HG03558 (cell line): ENCODE data around the gene PDHB.

Experiments
- ATAC-seq: cut with Tn5 transposase; IDR thresholded peaks from one replicate; pipeline ENCODE4 v1.9.1; 2021; ENCODE audit warnings: moderate number of reproducible peaks; ENCODE audit not compliant: unreplicated experiment; ENCODE audit errors: extremely low read depth

The PDHB gene

DNA sequence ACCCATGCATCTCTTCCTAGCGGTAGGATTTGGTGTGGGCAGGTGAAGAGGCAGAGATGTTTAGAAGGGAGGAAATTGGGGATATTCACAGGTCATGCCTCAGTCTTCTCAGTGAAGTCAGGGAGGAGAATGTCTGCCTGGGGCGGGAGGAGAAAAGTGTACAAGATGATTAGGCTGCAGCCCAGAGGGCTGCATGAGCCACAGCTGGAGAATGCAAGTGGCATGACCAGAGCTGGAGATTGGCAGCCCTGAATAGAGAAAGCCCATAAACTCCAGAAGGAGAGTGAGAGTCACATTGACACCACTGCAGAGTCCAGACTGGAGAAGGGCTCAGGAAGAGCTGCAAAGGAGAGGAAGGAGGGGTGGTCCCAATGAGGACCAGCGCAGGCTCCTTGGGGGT is 22.6 kb downstream of the PDHB start:
- ATAC-seq: no peak

DNA sequence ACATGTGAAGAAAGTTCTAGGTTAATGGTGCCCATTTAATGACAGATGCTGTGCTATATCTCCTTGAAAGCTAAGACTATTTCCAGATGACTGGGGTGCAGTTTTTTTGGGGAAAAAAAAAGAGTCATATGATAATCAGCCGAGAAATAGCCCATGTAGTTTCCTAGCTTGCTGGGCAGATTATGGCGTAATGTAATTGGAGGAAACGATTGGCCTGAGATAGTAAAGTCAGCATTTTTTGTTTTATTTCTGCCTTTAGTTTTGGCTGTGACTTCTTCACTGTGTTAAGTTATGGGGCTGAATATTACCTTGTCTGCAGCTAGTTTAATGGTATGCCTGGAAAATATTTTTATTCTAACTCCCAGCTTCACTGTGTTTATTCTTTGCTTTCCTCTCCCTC is 24.0 kb downstream of the PDHB start:
- no peak for ATAC-seq

DNA sequence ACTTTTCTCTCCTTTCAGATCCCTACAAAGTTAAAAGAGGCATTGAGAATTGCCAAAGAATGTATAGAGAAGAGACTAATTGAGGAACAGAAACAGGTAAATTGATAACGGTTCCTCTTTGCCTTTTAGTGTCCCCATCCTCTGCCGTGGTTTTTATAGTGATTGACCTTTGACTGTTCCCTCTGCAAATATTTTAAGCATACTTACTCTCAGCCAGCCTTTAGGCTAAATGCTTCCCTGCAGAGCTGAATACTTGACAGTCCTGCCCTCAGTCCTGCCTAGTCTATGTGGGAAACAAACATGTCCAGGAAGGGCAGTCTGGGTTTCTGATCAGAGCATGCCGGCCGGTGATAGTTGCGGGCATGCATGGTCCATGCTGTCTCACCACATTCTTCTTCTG is 24.7 kb downstream of the PDHB start:
- ATAC-seq: no peak

GRCh38 chr3:58404396-58404795 is 29.2 kb downstream of the PDHB start:
- no peak for ATAC-seq

DNA sequence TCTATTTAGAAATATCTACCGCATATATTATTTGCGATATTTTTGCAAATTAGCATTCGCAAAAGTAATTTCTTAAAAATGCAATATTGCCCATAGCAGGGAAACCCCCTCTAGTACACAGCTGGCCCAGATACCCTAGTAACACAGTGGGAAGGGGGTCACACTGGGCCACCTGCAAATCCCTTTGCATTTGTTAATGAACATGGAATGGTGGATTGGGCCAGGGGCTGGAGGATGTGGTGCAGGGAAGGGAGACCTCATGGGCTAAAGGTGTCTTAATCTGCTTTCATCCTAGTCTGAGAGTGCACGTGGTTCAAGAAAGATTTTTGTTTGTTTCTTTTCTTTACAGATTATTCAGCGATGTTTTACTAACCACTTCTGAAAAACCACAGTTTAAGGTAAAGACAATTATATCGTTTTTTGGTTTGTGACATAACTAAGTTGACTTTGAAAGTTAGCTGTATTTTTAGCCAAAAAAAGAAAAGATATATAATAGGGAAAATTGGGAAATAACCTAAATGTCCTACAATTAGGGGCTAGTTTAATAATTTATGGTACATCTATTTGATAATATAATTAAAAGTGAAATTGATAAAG is 30.0 kb downstream of the PDHB start:
- ATAC-seq: no peak

DNA sequence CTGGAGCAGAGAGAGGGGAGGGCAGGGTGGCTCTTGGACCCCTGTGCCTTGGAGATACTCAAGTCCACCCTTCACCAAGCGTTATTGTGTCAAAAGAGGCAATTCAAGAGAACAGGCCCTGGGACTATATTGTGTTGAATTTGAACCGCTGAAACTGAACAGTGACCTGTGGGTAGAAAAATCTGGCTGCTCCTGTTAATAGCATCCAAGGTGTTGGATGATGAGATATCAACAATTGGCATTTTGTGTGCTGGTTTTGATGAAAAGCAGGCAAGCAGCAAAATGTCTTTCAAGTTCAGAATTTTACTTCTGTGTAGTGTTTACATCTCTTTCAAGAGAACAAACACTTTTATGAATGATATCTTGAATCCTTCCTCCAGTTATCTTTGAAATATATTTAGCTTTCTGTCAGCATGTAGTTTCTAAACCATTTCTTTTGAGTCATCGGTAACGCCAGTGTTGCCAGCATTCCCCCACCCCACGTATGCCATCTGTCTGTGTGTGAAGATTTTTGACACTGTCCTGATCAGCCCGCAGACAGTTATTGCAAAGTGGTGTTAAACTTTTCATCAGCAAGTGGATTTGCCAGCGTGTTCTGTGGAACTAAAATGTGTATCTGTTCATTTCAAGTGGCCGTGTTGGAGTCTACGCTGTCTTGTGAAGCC is 34.8 kb downstream of the PDHB start:
- ATAC-seq: no peak

GRCh38 chr3:58394339-58394738 is 39.3 kb downstream of the PDHB start:
- no peak for ATAC-seq

GRCh38 chr3:58392181-58392580 is 41.5 kb downstream of the PDHB start:
- no peak for ATAC-seq

- no peak for ATAC-seq
These were observed 42.3 kb downstream of the PDHB start for GRCh38 chr3:58391156-58391865.

DNA sequence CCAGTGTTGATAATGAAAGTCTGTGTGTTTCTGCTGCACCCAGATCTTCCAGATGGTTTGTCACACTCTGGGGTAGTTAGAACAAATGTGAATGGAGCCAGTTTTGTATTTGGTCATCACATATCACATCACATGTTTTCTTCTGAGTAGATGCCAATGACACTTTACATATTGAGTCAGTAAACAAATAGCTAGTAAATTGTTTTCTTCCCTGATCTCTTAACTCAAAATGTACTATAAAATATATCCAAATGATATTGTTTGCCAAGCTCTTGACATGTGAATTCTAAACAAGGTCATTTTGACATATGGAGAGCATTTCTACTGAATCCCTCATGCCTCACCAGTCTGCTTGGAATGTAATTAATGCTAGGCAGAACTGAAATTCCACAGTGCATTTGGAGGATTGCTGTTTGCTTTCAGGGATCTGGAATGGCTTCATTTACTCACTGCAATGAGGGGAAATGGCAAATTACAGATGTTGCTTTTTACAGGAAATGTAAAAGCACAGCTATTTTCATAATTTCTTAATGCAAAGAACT is 45.0 kb downstream of the PDHB start:
- ATAC-seq: no peak

DNA sequence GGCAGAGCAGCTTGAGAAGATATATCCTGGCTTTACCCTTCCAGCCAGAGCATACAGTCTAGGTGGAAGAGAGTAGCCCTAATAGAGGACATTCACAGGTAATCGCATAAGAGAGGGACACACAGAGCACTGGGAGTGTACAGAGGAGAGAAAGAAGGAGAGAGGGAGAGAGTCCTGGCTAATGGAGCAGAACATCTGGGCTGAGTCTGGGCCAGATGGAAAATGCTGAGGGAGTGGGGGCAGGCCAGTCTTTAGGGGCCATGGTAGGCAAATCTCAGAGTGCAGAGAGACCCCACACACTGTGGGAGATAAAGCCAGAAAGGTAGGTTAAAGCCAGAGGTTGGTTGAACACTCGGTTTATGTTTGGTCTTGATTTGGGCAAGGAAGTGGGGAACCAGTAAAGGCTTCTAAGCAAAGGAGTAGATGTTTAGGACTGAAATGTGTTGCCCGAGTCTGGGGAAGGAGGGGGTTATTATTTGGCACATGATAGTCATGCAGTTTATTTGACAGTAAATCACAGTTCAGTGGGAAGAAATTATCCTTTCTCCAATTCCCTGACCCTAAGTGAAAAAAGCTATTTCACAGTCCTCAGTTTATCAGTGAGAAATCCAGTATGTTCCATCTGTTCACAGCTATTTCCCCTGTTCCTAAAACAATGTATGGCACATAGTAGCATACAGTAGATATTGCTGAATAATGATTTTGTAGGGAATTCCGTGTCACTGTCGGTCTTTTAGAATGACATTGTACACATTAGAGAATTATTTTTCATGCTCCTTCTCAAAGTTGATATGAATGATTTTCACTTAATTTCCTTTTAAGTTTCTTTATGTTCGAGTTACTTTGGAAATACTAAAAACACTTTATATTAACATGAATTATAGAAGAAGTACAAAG is 45.7 kb downstream of the PDHB start:
- ATAC-seq: no peak

DNA sequence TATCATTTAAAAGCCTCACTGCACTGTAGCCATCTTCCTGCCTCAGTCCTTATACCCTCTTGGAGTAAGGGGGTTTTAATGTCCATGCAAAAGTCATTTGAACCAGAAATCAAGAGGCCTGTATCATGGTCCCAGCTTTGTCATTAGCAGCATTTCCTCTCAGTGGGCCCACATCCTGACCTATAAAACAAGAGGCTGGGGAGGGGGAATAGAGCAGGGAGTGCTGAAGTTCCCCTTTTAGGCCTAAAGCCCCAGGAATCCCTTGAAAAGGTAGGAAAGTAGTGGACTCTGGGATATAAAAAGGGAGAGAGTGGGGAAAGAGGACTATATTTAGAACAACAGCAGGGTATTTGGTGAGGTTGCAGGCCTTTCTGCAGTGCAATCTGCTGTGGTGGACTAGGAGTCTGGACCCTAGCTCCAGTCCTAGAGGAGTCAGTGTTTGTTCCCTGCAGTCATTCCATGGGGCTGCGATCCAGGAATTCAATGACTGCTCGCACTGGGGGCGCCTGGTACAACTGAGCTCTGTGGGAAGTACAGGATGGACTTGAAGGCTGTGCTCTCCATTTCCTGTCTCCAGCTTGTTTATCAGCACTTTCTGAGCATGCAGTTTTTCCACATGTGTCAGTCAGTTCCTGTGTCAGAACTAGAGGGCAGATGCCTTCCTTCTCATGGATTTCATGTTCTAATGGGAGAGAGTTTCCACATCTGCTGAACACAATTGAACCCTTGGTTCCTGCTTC is 46.8 kb downstream of the PDHB start:
- no peak for ATAC-seq

DNA sequence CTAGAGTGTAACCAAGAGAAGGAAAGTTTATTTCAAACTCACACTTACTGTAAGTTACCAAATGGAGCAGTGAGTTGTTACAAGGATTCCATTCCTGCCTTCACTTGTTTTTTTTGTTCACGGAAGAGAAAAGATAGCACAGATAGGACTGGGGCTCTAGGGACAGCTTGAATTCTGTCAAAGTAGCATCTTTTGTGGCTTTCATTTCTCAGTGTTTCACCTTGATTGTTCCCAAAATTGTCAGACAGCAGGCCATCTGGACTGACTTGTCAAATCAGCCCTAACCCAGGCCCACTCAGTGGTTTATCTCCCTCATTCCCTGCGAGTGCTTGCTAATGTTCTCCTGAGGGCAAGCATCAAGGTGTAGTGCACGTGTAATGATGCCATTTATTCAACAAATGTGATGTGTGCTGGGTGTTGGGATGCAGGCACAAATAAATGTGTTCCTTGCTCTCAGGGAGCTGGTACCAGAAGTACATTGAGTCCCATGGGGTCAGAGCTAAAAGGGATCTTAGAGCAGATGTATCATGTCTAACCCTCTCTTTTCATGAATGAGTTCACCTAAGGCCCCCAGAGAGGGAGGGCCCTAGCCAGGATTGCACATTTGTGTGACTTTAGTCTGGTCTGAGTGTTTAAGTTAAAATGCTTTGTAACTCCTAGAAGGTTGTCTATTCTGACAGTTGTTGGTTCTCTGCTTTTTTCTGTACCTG is 49.1 kb downstream of the PDHB start:
- ATAC-seq: no peak

DNA sequence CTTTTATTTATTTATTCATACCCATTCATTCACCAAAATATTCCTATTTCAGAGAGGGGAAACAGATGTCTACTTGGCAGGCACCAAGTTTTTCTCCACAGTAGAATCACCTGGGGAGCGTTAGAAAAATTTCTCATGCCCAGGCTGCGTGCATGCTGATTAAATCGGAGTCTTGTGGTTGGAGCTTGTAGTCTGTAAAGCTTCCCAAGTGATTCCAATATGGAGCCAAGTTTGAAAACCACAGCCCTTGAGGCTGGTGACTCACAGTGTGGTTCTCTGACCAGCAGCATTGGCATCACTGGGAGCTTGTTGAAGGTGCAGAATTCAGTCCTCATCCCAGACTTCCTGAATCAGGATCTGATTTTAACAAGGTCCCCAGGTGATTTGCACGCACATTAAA is 49.7 kb downstream of the PDHB start:
- no peak for ATAC-seq

- ATAC-seq: no peak
These were observed 50.2 kb downstream of the PDHB start for GRCh38 chr3:58383476-58383875.

DNA sequence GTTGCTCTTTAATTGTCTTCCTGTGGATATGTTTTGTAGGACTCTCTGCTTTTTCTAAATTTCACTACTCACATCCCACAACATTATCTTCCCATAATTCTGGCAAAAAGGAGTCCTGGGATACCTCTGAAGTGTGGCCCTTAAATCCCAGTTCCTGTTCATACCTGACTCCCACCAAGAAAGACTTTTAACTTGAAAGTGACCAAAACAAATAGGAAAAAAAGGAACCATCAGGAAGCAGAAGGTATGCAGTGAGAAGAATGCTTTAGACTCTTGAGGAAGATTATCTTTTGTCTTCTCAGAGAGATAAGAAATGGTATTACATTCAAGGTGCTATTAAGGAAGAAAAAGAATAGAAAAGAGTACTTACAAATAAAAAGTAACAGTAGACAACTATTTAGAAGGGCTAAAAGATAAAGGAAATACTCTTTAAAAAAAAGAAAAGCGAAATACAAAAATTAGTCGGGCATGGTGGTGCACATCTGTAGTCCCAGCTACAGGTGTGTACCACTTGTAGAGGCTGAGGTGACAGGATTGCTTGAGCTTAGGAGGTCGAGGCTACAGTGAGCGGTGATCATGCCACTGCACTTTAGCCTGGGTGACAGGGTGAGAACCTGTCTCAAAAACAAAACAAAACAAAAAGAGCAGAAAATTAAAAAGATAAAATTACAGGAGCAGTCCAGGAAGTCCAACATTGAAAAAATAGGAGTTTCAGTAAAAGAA is 54.1 kb downstream of the PDHB start:
- ATAC-seq: no peak

GRCh38 chr3:58377750-58378149 is 55.9 kb downstream of the PDHB start:
- ATAC-seq: no peak
